ENCODE data around the gene COMMD7.

Gene COMMD7

GRCh38 chr20:32652739-32653526 lies 90.3 kb downstream of the COMMD7 start:
- in situ Hi-C loops (cut with MboI; ENCODE audit: low sequenced_read_pairs): loop anchor here (5.0 to 25.0 kb wide), 2 partner anchors 136 to 816 kb away; partner anchors contain the start of gene FOXS1
